Right cardiac atrium (tissue), 5 donors: ENCODE measurements around the gene NCKAP5L. TPM values are rescaled to one million over a fixed set of nuclear protein-coding genes. Genes with fewer than 3 reads are reported as not detected.
A peak's percentile ranks its signal among the peaks of the same experiment; 100 is the strongest.

Experiments
- ATAC-seq, 2 donors: fragments of 200-7000 bp; cut with Tn5 transposase; one replicate each; pipeline versions ENCODE4 v1.8.0 to v1.9.1; 2020; ENCODE audit warnings: moderate library complexity in 2 of 2, mild to moderate bottlenecking in 1 of 2
- DNase-seq, 3 donors: peaks; one replicate each; pipeline ENCODE4 v3.0.0-alpha.2; 2020
- H3K27ac ChIP-seq: one replicate; pipeline ENCODE4 v1.5.1; 2013; ENCODE audit warnings: mild to moderate bottlenecking, low read length, control low read depth, moderate library complexity
- H3K27me3 ChIP-seq: one replicate; pipeline ENCODE4 v1.6.1; 2013; ENCODE audit not compliant: control insufficient read depth, insufficient read depth
- H3K4me1 ChIP-seq: one replicate; pipeline ENCODE4 v1.6.1; 2013; ENCODE audit warnings: low read length; ENCODE audit not compliant: control insufficient read depth, insufficient read depth
- H3K4me3 ChIP-seq: one replicate; pipeline ENCODE4 v1.5.1; 2013; ENCODE audit warnings: low read length, control low read depth
- H3K9me3 ChIP-seq: one replicate; pipeline ENCODE4 v1.6.1; 2013; ENCODE audit warnings: low read length; ENCODE audit not compliant: control insufficient read depth
- WGBS: extraction: QIAGEN DNeasy Blood & Tissue Kit; methylation state at CpG from one replicate; pipeline ENCODE4 v1.1.7; 2013; 5-methylcytosine and 5-hydroxymethylcytosine counted together
- intact Hi-C, 4 donors: fragments of 100-400 bp; cut with DNase I; formaldehyde crosslinking; loops; one replicate each; pipeline versions ENCODE4 v1.11.0 to v1.14.0; 2022 to 2023
- polyA plus RNA-seq: library from polyadenylated mRNA; stranded (reverse); fragments of 200-250 nt; gene quantifications from one replicate; pipeline ENCODE4 v1.2.3, GENCODE V29; 2013
- total RNA-seq, 4 donors: library from RNA; stranded (reverse); fragmentation: NEBNext Ultra II Directional; extraction: Animal tissue kit (Norgen Biotek cat#: 25700); gene quantifications; one replicate each; pipeline ENCODE4 v1.2.1, GENCODE V29; 2021
- donor health status: healthy with polysubstance abuse.
- donor health status: DM: no; HTN: yes; CAD: no.
- donor health status: DM: no; HTN: no; CAD: no.
- donor health status: DM: no; HTN: yes; CAD: no; lungs with severe emphysema.
- donor health status: DM: yes; HTN: yes; CAD: no.

The NCKAP5L gene
- total and polyA plus RNA-seq, 5 donors, result 18.1 to 23.2 (median 21.0) TPM

GRCh38 chr12:49750027-49750995 is 77.9 kb downstream of the NCKAP5L start:
- DNase-seq (no peak), ATAC-seq (peak; percentile 41 to 47)
- peaks cover 11% of the 10 kb centered on the region for H3K4me1 ChIP-seq
- H3K27ac ChIP-seq, result no peak overlapping the region
- intact Hi-C loops, result no loop called here
- no peaks in the 10 kb centered on the region for H3K27me3 ChIP-seq
- H3K4me3 ChIP-seq, result no peak overlapping the region
- WGBS, result 63% methylated on average over 8 of the region's 8 CpGs
- no peaks in the 10 kb centered on the region for H3K9me3 ChIP-seq

- no peak for DNase-seq
- peaks cover 11% of the 10 kb centered on the region for H3K4me1 ChIP-seq
- H3K9me3 ChIP-seq, result no peaks in the 10 kb centered on the region
- 43% methylated on average over 3 of the region's 3 CpGs for WGBS
- intact Hi-C loops, result no loop called here
- H3K4me3 ChIP-seq, result peak overlapping the region; percentile 13
- no peak overlapping the region for H3K27ac ChIP-seq
- ATAC-seq, result no peak
- H3K27me3 ChIP-seq, result no peaks in the 10 kb centered on the region
Measured at GRCh38 chr12:49748800-49749199, 79.4 kb downstream of the NCKAP5L start.

- H3K27me3 ChIP-seq, result no peaks in the 10 kb centered on the region
- 41% methylated on average over 1 of the region's 1 CpG for WGBS
- H3K9me3 ChIP-seq, result no peaks in the 10 kb centered on the region
- no peak for DNase-seq
- intact Hi-C loops, result no loop called here
- peaks cover 11% of the 10 kb centered on the region for H3K4me1 ChIP-seq
- ATAC-seq, result peak in 1 of 2 donors; percentile 21
- peak overlapping the region; percentile 13 for H3K4me3 ChIP-seq
- no peak overlapping the region for H3K27ac ChIP-seq
Measured at GRCh38 chr12:49748306-49748705, 79.9 kb downstream of the NCKAP5L start.

GRCh38 chr12:49744363-49744885 is 83.8 kb downstream of the NCKAP5L start:
- intact Hi-C loops, result no loop called here
- no peaks in the 10 kb centered on the region for H3K9me3 ChIP-seq
- no peak overlapping the region for H3K27ac ChIP-seq
- no peak overlapping the region for H3K4me3 ChIP-seq
- H3K4me1 ChIP-seq, result peaks cover 4% of the 10 kb centered on the region
- 59% methylated on average over 3 of the region's 3 CpGs for WGBS
- H3K27me3 ChIP-seq, result no peaks in the 10 kb centered on the region
- DNase-seq, result no peak
- no peak for ATAC-seq

GRCh38 chr12:49741882-49742620 is 86.2 kb downstream of the NCKAP5L start:
- WGBS, result under 1% methylated on average over 35 of the region's 35 CpGs
- intact Hi-C loops, result no loop called here

More at GRCh38 chr12:49741882-49742620, 86.2 kb downstream of the NCKAP5L start:
- H3K27ac ChIP-seq, result peak overlapping the region; percentile 94
- ATAC-seq, result peak; percentile 80 to 93
- H3K9me3 ChIP-seq, result no peaks in the 10 kb centered on the region
- peak overlapping the region; percentile 79 for H3K4me3 ChIP-seq
- H3K27me3 ChIP-seq, result no peaks in the 10 kb centered on the region
- H3K4me1 ChIP-seq, result peaks cover 3% of the 10 kb centered on the region
- peak; percentile 93 to 94 (median 94) for DNase-seq

Other genes with a start within 250 kb of the NCKAP5L start
- under 1 TPM; 0.17 to 0.74 (median 0.43) TPM for gene FAM186B, start 222.8 kb downstream of the NCKAP5L start, total RNA-seq
- gene FAM186B, start 222.8 kb downstream of the NCKAP5L start, polyA plus RNA-seq, result 0.16 TPM
- gene PRPF40B, start 204.9 kb downstream of the NCKAP5L start, total RNA-seq, result 10 to 100 TPM; 19.2 to 26.7 (median 22.1) TPM
- 15.9 TPM for gene PRPF40B, start 204.9 kb downstream of the NCKAP5L start, polyA plus RNA-seq
- gene FMNL3, start 121.0 kb downstream of the NCKAP5L start, total RNA-seq, result 10 to 100 TPM; 11.7 to 19.0 (median 11.9) TPM
- gene FMNL3, start 121.0 kb downstream of the NCKAP5L start, polyA plus RNA-seq, result 7.0 TPM
- 100 to 1,000 TPM; 216 to 254 (median 247) TPM for gene TMBIM6, start 86.9 kb downstream of the NCKAP5L start, total RNA-seq
- gene TMBIM6, start 86.9 kb downstream of the NCKAP5L start, polyA plus RNA-seq, result 159 TPM
- gene BCDIN3D, start 14.7 kb upstream of the NCKAP5L start, total RNA-seq, result 1 to 10 TPM; 2.9 to 3.6 (median 3.2) TPM
- gene BCDIN3D, start 14.7 kb upstream of the NCKAP5L start, polyA plus RNA-seq, result 2.2 TPM
- 10 to 100 TPM; 10.4 to 31.1 (median 17.4) TPM for gene FAIM2, start 75.5 kb upstream of the NCKAP5L start, total RNA-seq
- 37.4 TPM for gene FAIM2, start 75.5 kb upstream of the NCKAP5L start, polyA plus RNA-seq
- 1 to 10 TPM in 1 of 4 donors, under 1 TPM in 3; 0.17 to 1.1 (median 0.52) TPM for gene AQP2, start 122.3 kb upstream of the NCKAP5L start, total RNA-seq
- 0.77 TPM for gene AQP2, start 122.3 kb upstream of the NCKAP5L start, polyA plus RNA-seq
- 1 to 10 TPM; 2.0 to 7.0 (median 2.8) TPM for gene AQP5, start 133.5 kb upstream of the NCKAP5L start, total RNA-seq
- 6.7 TPM for gene AQP5, start 133.5 kb upstream of the NCKAP5L start, polyA plus RNA-seq
- under 1 TPM in 3 of 4 donors, not detected in 1; 0.15 to 0.25 (median 0.17) TPM for gene AQP6, start 144.5 kb upstream of the NCKAP5L start, total RNA-seq
- 0.32 TPM for gene AQP6, start 144.5 kb upstream of the NCKAP5L start, polyA plus RNA-seq
- 1 to 10 TPM; 3.2 to 8.2 (median 6.3) TPM for gene RACGAP1, start 197.1 kb upstream of the NCKAP5L start, total RNA-seq
- gene RACGAP1, start 197.1 kb upstream of the NCKAP5L start, polyA plus RNA-seq, result 1.5 TPM
- gene ASIC1, start 229.2 kb upstream of the NCKAP5L start, total RNA-seq, result 1 to 10 TPM; 1.3 to 4.5 (median 3.2) TPM
- gene ASIC1, start 229.2 kb upstream of the NCKAP5L start, polyA plus RNA-seq, result 2.0 TPM